ENCODE measurements around the gene MED16. TPM values are rescaled to one million over a fixed set of nuclear protein-coding genes. Genes with fewer than 3 reads are reported as not detected.

The MED16 gene
- total and polyA plus RNA-seq, 2 of the 13 experiments (the other 11 are each of a cell fraction or from before 2014, with no cell fraction given) = 13.3 to 14.8 TPM

GRCh38 chr19:892894-893689 lies at the start of gene MED16, which contains the start of gene RNU6-9 (continued):
- peak; percentile 100 for TF ChIP-seq SNAPC4 (CRISPR knock-in tag; IDR thresholded peaks at IDR 0.05)
- no peak for TF ChIP-seq NFE2 (CRISPR knock-in tag; IDR thresholded peaks at IDR 0.05)
- peak; percentile 43 for TF ChIP-seq HNF1B (CRISPR knock-in tag; IDR thresholded peaks at IDR 0.05)
- no peak for TF ChIP-seq YEATS2 (CRISPR knock-in tag; IDR thresholded peaks at IDR 0.05; ENCODE audit: borderline replicate concordance)
- TF ChIP-seq PAF1 (CRISPR knock-in tag; IDR thresholded peaks at IDR 0.05) = no peak
- TF ChIP-seq NR1H2 (CRISPR knock-in tag; IDR thresholded peaks at IDR 0.05; ENCODE audit: borderline replicate concordance, low read depth) = no peak
- TF ChIP-seq ZBTB14 (CRISPR knock-in tag; IDR thresholded peaks at IDR 0.05) = no peak
- TF ChIP-seq ATF2 (CRISPR knock-in tag; IDR thresholded peaks at IDR 0.05) = 0 out of 2 replicates have a peak, but pooled peaks have one; percentile 65
- TF ChIP-seq ZNF879 (CRISPR knock-in tag; IDR thresholded peaks at IDR 0.05) = no peak
- no peak for TF ChIP-seq HNF4G (IDR thresholded peaks at IDR 0.05; ENCODE audit: borderline replicate concordance, low read depth, low read length)
- TF ChIP-seq HNF4G (CRISPR knock-in tag; IDR thresholded peaks at IDR 0.05; ENCODE audit: borderline replicate concordance, low read depth) = no peak
- TF ChIP-seq KDM5B (CRISPR knock-in tag; IDR thresholded peaks at IDR 0.05; ENCODE audit: borderline replicate concordance) = peak; percentile 58; the same call in 1 of the 2 replicates
- TF ChIP-seq MAFF (IDR thresholded peaks at IDR 0.05; ENCODE audit: low read depth, low read length) = no peak
- no peak for TF ChIP-seq SIN3B (IDR thresholded peaks at IDR 0.05; ENCODE audit: low read length)
- no peak for TF ChIP-seq HMGXB3 (CRISPR knock-in tag; IDR thresholded peaks at IDR 0.05; ENCODE audit: borderline replicate concordance)
